HG03432 (cell line): ENCODE measurements around the gene PPDPF.
"Not testable (repeated sequence)": the region's sequence is repeated elsewhere in the genome, so short reads cannot be mapped to it uniquely, and the experiment has no call there.

ENCODE experiments used
- ATAC-seq: cut with Tn5 transposase; IDR thresholded peaks from one replicate; pipeline ENCODE4 v1.9.1; 2021; ENCODE audit warnings: mild to moderate bottlenecking, moderate library complexity; ENCODE audit not compliant: unreplicated experiment

PPDPF gene

DNA sequence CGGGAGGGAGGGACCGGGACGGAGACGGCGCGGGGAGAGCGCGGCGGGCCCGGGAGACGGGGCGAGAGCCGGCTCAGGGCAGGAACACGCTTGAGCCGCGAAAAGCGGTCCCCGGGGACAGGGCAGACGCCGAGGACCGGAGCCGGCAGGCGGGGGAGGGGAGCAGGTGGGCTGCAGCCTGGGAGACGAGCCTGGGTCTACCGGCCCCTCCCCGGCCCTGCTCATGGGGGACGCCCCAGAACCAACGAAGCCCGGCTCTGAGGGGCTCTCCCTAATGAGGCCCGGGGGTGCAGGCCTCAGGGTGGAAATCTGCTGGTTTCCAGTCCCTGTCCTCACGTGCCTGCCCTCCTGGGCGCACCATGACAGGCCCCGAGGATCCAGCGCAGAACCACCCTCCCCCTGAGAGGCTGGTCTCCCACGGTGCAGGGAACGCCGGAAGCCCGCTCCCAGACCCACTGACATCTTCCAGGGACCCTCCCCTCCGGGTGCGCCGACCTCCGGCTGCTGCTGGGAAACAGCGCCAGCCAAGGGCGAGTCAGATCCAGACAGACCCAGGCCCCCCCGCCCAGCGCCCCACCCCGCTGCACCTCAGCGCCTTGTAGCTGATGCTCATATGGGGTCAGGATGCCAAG, 21.1 kb upstream of the PPDPF start:
- no peak for ATAC-seq

DNA sequence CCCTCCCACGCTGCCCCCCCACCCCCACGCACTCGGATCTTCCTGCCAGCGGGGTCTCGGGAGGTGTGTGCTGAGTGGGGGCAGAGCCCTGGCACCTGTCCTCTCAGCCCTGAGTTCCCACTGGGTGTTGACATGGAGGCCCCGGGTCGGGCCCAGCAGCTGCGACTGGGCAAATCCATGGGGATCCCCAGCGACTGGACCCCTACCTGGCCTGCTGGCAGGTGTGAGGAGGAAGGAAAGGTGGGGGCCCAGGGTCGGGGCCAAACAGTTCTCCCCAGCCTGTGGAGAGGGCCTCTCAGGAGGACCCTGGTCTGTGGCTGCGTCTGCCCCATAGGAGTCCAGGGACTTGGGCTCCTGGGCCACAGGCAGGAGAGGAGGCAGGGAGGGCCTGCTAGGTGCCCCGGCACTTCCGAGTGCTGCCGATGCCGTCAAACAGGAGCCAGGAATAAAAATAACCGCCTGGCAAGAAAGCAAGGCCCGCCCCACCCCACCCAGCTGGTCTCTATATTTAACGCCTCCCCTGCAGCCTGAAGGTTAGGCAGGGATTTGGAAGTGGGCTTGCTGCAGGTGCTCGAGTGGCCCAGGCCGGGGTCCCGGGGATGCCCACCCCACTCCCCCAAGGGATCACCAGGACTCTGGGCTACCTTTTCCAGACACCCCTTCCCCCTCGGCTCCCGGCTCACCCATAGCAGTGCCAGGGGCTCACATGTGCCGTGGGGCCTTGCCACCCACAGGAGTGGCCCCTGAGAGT, 20.2 kb upstream of the PPDPF start:
- ATAC-seq = no peak

DNA sequence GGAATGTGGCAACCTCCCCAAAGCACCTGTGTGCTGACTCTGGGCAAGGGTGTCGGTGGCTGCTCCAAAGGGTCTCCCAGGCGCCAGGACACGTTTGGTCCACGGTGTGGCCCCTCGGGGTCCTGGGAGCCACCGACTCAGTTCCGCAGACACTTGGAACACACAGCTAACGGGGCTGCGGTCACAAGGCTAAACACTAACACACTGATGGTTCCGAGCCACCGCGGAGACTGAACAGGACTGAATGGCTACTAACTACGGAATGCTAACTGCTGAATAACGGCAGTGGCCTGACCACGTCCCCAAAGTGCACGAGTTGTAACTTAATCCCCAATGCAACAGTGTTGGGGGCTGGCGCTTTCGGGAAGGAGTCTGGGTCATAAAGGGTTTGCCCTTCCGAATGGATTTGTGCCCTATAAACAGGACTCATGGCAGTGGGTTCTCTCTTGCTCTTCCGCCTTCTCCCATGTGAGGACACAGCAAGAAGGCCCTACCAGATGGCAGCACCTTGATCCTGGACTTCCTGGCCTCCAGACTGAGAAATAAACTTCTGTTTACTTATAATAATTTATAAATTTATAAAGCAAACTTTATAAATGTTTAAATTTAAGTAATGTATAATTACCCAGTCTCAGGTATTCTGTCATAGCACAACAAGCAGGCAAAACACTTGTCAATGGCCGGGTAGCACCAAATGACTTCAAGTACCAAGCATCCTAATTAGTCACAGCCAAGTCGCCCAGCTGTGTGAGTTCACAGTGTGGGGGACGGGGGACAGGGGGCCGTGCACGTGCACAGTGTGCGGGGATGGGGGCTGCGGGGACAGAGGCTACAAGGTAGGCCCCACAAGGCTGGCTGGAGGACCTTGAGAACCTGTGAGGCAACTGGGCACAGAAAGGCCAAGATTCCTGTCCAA, 19.4 kb upstream of the PPDPF start:
- ATAC-seq = no peak

DNA sequence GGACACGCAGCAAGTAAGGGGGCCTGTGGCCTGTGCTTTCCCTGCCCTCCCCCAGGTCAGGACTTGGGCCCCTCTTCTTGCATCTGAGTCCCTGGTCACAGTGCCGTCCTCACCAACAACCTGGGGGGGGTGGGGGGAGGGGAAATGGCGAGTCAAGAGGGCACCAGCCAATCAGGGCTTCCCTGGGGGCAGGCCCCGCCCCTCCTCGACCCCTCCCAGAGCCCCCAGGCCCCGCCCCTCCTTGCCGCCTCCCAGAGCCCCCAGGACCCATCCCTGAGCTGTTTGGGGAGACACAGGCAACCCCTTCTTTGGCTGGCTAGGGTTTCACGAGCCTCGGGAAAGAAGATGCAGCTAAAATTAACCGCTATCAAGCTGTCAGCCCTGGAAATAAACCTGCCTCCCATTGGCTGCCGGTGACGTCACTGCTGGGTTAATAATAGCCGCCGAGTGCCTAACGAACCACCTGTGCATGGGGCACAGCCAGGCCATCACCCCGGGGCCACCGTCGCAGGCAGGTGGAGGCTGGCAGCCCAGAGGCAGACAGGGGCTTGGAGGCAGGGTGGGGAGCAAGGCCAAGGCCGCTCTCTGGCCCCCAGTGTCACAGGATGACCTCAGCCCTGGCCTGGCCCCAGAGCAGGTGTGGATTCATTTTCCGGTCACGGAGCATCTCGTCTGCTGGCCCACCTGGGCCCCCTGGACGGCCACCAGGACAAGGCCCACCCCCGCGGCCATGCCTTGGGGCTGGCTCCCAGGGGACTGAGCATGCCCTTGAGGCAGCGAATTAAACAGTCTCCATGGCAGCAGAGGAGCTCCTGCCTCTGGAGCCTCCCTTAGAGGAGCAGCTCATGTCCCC, 18.5 kb upstream of the PPDPF start:
- ATAC-seq = no peak

DNA sequence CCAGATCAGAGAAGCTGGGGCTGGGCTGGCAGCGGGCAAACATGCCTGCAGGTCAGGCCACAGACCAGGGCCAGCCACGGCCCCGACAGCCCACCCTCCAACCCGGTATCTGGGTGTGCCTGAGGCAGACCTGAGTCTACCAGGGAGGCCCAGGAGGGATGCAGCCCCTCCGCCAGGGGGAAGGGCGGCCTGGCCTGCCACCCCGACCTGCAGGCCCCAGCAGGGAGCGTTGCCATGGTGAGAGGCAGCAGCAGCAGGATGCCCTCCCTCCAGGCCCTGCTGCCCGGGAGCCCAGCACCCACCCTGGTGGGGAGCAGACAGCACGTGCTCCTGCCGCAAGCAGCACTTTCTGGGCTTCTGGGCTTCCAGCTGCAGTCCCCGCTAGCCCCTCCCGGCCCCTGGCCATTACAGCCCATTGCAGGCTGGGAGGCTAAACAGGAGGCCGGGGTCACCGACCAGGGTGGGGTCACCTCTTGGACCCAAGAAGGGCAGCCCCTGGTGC, 17.8 kb upstream of the PPDPF start:
- ATAC-seq = no peak

DNA sequence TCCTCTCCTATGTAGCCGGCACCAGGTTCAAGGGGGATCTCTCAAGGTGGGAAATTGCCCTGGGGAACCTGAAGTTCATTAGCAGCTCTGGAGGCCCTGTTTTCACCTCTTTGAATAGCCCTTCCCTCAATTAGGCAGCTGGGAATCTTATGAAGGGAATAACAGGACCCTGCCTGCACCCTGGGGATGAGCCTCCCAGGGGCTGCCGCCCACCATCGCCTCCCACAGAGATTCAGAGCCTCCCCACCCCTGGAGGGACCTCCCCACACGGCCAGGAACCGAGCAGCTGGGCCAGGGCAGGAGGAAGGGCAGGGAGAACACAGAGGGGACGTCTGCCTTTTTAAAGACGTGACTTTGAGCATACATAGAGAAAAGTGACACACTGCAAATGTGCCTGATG, 17.0 kb upstream of the PPDPF start:
- ATAC-seq = no peak

DNA sequence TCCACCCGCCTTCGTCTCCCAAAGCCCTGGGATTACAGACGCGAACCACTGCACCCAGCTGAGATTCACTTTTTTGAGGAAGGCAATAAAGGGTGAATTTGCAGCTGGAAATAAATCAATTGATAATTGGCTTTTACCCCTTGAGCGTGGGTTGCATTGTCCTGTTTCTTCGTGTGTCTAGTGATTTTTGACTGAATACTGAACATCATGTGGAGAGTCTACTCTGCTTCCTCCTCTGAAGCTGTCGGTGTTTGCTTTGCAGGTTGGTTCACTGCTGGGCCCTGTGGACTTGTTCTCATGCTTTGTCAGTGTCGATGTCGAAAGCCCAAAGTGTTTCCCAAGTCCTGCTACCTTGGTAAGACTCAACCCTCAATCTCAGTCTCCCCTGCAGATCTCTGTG, 15.9 kb upstream of the PPDPF start:
- no peak for ATAC-seq

DNA sequence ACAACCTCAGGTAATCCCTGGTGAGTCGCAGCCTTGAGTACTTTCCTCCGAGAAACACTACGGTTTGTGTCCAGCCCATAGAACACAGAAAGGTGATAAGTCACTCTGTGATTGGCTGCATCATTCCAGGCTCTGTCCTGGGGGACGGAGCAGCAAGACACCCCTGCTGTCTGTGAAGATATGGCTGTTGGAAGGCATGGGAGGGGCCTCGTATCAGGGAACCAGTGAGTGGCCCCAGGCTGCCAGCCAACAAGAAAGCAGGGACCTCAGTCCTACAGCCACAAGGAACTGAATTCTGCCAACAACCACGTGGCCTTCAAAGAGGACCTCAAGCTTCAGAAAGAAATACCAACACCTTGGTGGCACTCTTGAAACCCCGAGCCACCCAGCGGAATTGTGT, 15.3 kb upstream of the PPDPF start:
- ATAC-seq = no peak

DNA sequence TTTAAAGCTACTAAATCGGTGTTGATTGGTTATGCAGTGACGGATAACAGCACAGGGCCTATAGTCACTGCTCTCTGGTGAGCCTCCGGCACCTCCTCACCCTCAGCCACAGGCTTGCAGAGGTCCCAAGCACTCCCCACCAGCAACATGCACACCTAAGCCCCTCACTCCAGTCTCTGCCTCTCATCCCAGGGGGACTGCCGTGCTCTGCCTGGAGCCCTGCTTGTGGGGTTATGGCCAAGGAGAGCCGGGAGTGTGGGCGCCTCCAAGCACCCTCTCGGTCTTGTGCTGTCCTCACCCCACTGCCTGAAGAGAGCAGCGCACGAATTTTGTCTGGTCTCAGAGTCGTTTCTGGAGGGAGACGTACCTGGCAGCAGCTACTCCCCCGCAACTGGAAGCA, 14.8 kb upstream of the PPDPF start:
- ATAC-seq = no peak

DNA sequence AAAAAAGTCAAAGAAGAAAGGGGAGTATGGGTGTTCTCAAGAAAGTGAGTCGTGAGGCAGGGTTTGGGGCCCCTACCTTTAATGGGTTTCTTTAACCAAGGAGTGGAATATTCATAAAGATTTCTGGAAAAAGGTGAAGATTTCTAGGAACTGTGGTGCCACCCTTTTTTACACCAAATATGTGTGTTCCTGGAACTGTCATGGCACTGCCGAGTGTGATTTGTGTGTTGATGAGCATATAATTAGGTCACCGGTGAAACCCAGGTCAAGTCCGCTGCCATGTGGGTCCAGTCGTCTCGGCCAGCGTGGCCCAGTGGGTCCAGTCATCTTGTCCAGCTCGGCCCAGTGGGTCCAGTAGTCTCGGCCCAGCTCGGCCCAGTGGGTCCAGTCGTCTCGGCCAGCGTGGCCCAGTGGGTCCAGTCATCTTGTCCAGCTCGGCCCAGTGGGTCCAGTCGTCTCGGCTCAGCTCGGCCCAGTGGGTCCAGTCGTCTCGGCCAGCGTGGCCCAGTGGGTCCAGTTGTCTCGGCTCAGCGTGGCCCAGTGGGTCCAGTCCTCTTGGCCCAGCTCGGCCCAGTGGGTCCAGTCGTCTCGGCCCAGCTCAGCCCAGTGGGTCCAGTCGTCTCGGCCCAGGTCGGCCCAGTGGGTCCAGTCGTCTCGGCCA, 13.4 kb upstream of the PPDPF start:
- no peak for ATAC-seq

DNA sequence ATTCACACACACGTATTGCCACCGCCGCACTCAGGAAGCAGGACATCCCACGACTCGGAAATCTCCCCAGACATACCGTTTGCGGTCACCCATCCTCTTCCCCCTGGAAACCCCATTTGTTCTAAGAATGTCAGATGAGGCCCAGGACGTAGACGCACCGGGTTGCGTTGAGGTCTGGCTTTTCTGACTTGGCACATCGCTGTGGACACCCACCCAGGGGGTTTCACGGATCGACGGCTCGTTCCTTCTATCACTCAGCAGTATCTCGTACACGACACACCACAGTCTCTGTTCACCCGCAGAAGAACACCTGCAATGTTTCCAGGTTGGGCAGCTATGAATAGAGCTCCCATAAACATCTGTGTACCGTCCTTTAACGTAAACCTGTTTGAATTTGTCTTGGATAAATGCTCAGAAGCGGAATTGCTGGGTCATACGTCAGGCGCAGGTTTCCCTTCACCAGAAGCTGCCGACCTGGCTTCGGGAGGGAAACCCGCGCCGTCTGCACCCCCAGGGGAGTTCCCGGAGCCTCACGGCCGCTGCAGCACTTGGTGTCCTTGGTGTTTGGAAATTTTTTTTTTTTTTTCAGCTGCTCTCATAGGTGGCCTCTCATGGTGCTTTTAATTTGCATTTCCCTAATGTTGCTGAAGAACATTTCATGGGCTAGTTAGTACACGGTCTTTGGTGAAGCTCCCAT, 12.3 kb upstream of the PPDPF start:
- no peak for ATAC-seq

DNA sequence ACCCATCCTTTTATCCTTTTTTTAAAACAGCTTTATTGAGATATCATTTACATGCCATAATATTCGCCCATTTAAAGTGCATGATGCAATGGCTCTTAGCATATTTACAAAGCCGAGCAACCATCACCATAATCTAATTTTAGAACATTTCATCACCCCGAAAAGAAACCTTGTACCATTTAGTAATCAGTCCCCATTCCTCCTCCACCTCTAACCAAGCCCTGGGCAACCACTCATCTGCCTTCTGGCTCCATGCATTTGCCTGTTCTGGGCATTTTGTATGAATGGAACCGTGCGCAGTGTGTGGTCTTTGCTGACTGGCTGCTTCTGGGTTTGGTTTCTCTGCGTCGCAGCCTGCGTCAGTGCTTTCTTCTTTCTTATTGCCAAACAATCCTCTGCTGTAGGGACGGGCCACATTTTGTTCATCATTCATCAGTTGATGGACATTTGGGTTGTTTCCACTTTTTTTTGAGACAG, 11.4 kb upstream of the PPDPF start:
- no peak for ATAC-seq

DNA sequence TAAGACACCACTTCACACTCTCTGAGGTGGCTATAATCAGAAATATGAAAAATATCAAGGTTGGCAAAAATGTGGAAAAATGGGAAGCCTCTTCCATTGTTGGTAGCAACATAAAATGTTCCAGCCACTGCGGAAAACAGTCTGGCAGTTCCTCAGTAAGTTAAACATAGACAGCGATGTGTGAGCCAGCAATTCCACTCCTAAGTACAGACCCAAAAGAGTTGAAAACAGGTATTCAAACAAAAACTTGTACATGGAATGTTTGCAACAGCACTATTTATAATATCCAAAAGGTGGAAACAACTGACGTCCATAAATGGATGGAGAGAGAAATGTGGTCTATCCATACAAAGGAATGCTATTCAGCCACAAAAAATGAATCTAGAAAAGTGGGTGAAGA, 7.4 kb upstream of the PPDPF start:
- ATAC-seq = no peak

DNA sequence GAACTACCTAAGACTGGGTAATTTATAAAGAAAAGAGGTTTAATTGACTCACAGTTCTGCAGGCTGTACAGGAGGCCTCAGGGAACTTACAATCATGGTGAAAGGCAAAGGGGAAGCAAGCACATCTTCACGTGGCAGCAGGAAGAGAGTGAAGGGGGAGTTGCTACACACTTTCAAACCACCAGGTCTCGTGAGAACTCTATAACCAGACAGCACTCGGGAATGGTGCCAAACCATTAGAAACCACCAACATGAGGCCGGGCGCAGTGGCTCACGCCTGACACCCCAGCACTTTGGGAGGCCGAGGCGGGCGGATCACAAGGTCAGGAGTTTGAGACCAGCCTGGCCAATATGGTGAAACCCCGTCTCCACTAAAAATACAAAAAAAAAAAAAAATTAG, 6.0 kb upstream of the PPDPF start:
- ATAC-seq = not testable (repeated sequence)

DNA sequence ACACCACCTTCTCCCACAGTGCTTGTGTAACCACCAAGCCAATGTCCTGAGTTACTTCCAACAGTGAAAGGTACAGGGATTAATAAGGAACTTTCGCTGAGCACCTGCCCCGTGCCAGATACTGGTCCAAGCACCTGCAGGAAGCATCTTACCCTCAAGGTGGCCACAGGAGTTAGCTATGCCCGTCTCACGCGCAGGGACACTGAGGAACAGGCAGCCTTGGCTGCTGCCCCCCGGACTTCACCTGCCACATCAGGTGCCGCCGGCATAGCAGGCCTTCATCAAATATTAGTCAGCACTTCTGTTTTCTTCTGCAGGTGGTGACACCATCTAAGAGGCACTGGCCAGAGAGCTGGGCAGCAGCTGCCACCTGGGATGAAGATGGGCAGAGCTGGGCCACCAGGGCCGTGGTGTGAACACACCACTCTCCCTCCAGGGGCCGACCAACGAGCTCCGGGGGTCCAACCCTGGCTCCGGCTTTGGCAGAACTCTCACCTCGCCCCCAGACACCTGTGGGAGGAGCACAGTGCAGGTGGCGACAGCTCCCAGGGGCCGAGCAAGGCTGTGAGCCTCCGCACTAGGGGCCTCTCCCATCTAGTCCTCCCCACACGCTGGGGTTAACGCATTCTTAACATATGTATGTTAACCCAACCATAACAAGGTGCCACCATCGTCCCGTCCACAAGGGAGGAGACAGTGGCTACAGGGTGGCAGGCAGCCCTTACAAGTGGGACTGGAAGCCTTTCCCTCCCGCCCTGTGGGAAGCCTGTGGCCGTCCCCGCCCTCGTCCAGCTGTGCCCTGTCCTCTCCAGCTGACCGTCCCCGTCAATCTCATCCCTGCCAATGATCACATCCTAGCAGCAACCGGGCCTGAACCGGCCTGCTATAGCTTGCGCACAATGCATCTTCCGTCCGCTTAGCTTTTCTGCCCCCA, 2.9 kb upstream of the PPDPF start:
- no peak for ATAC-seq

DNA sequence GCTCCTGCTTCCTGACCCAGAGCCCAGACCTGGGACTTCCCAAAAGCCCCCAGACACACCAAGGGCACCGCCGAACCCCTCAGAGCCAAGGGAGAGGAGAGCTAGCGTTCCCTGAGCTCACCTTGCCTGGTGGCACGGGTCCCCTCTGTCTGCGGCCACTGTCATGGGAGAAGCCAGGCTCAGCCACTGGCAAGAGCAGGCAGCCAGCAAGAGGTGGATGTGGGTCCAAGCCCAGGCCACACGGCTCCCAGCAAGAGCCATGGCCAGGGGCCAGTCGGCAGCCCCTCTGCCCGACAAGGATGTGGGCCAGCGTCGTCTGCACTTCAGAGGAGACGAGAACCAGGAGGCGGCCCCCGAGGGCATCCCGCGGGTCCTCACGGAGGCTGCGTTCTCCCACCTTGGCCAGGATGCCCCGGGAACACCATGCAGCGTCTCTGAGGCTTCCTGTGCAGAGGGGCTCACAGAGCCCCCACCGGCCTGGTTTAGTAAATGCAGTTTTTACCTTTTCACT, 2.2 kb upstream of the PPDPF start:
- ATAC-seq = no peak

DNA sequence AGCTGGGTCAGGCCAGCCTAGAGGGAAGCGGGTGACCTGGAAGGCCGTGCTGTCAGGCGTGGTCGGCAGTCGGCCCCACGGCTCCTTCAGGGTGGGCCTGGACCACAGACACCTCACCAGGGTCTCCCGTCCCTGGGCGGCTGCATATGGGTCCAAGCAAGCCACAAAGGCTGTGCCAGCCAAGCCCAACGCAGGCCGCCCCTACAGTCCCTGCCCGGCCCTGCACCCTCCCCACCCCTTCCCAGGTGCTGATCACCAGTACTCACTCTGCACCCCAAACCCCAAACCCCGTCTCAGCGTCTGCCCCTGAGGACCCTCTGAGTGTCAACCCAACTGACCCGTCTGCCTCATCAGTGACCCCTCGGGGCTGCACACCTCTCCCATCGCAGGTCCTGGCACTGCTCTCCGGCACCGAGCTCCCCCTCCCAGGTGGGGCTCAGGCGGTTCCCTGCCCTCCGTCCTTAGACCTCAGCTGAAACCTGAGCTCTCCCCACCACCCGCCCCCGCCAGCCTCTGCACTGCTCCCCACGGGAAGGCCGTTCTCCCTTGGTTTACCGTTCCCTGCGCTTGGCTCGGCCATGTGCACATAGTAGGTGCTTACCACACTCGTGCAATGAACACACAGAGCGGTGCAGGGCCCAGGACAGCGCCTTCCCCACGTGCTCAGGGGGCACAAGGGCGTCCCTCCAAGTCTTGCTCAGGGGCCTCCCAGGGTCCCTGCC, 1.5 kb upstream of the PPDPF start:
- ATAC-seq = no peak
